ENCODE results near the gene SLC22A3.

DNA sequence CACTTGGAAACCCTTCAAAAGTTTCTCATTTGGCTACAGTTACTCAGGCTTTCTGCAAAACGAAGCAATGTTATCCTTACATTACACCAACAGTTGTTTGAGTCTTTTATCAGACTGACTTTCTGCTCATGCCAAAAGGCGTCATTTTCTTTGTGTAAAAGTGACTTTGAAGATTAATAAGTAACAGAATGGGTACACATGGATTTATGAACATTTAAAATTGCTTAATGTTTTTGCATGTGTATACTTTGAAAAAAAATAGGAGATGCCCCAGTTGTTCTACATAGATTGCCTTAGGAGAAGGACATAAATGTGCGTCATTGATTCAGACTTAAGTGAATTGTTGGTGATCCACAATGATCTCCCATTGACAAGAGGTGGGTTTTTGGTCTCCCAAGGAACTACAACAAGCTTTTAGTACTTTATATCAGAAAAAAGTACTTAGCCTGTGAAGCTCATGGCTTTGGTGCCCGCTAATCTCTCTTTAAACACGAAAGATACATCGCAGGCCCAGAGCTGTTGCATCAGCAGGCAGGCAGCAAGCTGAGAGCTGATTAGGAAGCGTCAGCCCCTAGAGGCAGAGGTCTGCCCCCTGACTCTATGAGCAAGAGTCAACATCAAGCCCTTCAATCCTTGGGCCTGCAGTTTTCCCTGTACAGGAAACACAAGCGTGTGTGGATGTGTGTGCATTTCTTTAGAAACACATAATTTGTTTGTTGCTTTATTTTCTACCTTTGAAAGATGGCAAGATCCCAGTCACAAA is 45.9 kb downstream of the SLC22A3 start:
- TF ChIP-seq, protein P1, sequence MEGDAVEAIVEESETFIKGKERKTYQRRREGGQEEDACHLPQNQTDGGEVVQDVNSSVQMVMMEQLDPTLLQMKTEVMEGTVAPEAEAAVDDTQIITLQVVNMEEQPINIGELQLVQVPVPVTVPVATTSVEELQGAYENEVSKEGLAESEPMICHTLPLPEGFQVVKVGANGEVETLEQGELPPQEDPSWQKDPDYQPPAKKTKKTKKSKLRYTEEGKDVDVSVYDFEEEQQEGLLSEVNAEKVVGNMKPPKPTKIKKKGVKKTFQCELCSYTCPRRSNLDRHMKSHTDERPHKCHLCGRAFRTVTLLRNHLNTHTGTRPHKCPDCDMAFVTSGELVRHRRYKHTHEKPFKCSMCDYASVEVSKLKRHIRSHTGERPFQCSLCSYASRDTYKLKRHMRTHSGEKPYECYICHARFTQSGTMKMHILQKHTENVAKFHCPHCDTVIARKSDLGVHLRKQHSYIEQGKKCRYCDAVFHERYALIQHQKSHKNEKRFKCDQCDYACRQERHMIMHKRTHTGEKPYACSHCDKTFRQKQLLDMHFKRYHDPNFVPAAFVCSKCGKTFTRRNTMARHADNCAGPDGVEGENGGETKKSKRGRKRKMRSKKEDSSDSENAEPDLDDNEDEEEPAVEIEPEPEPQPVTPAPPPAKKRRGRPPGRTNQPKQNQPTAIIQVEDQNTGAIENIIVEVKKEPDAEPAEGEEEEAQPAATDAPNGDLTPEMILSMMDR (IDR thresholded peaks at IDR 0.05): peak; percentile 23; the same call in 1 of the 2 replicates
- no peak for TF ChIP-seq ZFX (IDR thresholded peaks at IDR 0.05; ENCODE audit: borderline replicate concordance)
